Stimulated activated CD8-positive, alpha-beta memory T cell treated with anti-CD3 and anti-CD28 coated beads, Interleukin-7, amount 100 ng/mL, for 4 hours (primary cell): Measurements from ENCODE around the gene CLPTM1L.
A peak's percentile ranks its signal among the peaks of the same experiment; 100 is the strongest.
"Not testable (repeated sequence)": the region's sequence is repeated elsewhere in the genome, so short reads cannot be mapped to it uniquely, and the experiment has no call there.

Source experiments
- DNase-seq, 2 donors: peaks; one replicate each; pipeline ENCODE4 v3.0.0-alpha.2; 2020; ENCODE audit warnings: low read depth in 2 of 2

CLPTM1L gene

GRCh38 chr5:1380011-1380817 is 35.3 kb upstream of the CLPTM1L start:
- peak in 1 of 2 donors; percentile 45 for DNase-seq

- DNase-seq = no peak
These were observed 34.2 kb upstream of the CLPTM1L start for GRCh38 chr5:1378866-1379659.

DNA sequence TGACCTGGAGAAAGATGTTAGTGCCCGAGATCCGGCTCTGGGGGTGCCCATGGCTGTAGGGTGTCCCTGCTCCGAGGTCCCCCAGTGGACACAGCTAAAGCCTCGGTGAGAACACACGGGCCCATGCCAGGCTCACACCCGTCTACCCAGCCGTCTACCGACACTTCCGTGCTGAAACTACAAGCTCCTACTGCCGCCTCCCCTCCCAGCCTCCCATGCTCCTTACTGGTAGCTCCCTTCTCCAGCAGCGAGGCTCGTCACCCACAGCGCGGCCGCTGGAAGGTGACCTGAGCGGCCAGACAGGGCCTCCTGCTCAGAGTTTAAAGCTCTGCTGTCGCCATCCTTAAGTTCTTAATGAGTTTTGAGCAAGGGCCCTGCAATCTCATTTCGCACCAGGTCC is 33.2 kb upstream of the CLPTM1L start:
- no peak for DNase-seq

- no peak for DNase-seq
These were observed 32.1 kb upstream of the CLPTM1L start for GRCh38 chr5:1376981-1377380.

- no peak for DNase-seq
These were observed 31.2 kb upstream of the CLPTM1L start for GRCh38 chr5:1375871-1376810.

DNA sequence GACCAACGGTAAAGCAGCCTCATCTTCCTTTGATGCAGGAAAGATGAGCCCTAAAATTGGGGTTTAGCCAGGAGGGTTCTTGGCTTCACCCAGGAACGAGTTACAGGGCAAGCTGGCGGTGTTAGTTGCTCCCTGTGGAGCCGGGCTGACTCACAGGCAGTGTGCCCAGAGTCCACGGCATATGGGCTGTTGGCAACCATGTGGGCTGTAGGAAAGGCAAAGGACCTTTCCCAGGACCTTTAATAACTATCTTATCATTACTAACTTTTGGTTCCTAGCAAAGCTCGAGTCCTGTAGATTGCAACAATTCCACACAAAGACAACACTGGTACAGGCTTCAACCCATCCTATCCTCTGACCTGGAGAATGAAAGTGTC is 29.8 kb upstream of the CLPTM1L start:
- no peak for DNase-seq

DNA sequence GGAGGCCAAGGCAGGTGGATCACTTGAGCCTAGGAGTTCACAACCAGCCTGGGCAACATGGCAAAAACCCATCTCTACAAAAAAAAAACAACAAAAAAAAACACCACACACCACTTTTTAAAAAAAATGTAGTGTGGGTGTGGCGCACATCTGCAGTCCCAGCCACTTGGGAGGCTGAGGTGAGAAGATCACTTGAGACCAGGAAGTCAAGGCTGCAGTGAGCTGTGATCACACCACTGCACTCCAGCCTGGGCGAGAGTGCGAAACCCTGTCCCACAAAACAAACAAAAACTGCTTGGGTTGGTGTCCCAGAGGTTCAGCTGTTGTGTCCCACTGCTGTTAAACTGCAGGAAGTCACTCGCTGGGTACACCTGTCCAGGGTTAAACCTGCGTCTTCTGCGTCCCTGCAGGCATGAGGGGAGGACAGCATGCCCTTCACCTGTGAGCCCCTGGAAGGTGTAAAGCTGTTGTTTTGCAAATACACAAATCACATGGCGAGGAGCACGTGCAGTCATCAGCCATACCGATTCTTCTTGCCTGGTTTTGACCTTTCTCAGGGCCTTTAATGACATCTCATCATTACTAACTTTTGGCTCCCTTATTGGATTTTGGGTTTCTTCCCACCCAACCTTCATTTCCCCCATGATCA is 29.3 kb upstream of the CLPTM1L start:
- DNase-seq = peak; percentile 7 to 12

- not testable (repeated sequence) for DNase-seq
These were observed 27.1 kb upstream of the CLPTM1L start for GRCh38 chr5:1371972-1372342.

DNA sequence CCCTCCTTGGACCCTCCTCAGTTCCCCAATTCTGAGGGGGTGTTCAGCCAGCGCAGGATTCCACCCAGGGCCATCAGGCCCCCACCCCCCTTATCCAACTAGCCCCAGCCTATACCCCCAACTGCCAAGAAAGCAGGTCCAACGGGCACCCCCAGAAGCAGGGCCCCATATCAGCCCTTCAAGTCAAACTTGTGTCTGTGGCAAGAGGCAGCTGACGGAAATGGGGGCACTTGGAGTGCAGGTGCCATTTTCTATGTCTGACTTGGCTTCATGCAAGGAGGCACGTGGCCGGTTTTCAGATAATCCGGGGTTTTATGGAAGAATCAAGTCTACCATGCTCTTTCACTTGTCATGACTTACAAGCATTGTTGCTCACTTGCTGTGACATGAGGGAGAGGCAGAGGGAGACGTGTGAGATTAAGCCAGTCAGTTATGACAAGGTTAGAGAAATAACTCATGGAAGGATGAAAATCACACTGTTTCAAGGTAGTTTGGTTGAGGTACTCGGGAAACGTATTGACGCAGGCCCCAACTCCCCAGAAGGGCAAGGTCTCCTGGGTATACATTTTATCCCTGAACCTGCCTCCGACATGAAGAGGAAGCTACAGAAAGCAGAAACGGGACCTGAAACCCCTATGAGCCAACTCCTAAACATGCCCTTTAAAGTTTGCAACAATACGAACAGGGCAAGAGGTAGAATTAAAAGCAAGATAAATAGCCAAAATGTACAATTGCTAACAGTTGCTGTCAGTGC is 26.5 kb upstream of the CLPTM1L start:
- DNase-seq = no peak

- DNase-seq = no peak
These were observed 25.1 kb upstream of the CLPTM1L start for GRCh38 chr5:1370006-1370405.

DNA sequence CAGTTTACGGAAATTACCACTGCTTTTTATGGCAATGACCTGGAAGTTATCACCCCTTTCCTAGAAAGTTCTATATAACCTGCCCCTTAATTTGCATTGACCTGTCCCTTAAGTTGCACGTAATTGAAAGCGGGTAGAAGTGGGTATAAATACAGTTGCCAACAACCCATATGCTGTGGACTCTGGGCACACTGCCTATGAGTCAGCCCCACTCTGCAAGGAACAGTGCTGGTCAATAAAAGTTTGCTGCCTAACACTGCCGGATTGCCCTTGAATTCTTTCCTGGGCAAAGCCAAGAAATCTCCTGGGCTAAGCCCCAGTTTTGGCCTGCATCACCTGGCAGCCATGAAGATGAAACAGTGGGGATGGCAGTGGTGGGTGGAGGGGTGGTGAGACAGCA is 23.9 kb upstream of the CLPTM1L start:
- DNase-seq = no peak

DNA sequence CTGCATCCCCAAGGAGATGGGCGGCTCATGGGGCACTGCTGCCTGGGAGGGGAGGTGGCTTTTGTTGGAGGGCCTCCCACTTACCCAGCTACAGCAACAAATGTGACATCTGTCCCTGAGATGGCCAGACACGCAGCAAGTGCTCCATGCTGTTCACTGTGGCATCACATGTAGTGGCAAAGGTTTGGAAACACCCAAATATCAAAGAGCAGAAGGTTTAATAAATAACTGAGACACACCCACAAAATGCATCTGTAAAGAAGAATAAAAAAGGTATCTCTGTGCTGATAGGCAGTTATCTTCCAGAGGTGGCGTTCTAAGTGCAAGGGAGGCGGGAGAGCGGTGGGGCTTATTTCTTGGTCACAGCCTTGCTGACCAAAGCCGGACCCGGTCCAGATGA is 23.3 kb upstream of the CLPTM1L start:
- DNase-seq = no peak

DNA sequence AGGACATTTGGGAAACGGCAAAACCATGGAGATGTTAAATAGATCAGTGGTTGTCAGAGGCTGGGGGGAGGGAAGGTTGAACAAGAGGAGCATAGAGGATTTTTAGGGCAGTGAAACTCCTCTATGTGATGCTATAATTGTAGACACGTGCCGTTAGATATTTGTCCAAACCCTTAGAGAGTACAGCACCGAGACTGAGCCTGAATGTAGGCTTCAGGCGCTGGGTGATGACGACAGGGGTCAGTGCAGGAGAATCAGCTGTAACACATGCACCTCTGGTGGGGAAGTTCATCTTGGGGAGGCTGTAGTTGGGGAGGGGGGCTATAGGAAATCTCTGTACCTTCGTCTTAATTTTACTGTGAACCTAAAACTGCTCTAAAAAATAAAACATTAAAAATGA is 22.2 kb upstream of the CLPTM1L start:
- DNase-seq = no peak

DNA sequence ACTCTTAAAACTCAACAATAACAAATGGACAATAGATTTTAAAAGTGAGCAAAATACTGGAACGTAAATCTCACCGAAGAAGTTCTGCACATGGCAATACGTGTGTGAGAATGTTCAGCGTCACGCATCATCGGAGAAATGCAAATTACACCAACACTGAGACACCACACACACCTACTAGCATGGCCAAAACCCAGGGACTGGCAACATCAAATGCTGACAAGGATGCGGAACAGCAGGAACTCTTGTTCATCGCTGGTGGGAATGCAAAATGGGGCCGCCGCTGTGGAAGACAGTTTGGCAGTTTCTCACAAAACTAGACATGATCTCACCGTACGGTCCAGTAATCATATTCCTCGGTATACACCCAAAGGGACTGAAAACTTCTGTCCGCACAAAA is 21.6 kb upstream of the CLPTM1L start:
- no peak for DNase-seq

DNA sequence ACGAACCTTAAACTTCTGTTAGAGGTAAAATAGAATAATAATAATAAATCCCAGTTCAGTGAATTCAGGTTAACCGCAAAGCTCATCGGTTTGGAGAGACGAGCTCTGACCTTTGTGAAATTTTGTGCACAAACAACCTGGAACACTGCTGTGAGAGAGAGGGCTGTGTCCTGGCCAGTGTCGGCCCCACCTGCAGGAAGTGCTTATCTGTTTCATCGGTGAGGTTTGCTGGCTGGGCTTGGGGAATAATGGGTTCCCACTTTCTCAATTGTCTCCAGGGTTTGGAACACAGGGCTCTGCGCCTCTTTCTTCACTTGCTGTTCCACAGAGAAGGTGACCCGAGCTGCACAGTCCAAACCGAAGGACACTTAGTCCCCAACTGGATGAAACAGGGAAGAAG is 19.3 kb upstream of the CLPTM1L start:
- DNase-seq = no peak

- DNase-seq = no peak
These were observed 18.7 kb upstream of the CLPTM1L start for GRCh38 chr5:1363581-1363980.

GRCh38 chr5:1363160-1363559 is 18.3 kb upstream of the CLPTM1L start:
- no peak for DNase-seq

GRCh38 chr5:1362242-1363015 is 17.5 kb upstream of the CLPTM1L start:
- no peak for DNase-seq

GRCh38 chr5:1360861-1361260 is 16.0 kb upstream of the CLPTM1L start:
- DNase-seq = no peak

- not testable (repeated sequence) for DNase-seq
These were observed 15.5 kb upstream of the CLPTM1L start for GRCh38 chr5:1360367-1360766.
